K562 (cell line): ENCODE results near the gene SUCNR1. TPM values are rescaled to one million over a fixed set of nuclear protein-coding genes. Genes with fewer than 3 reads are reported as not detected.

Experiments
- ATAC-seq: fragments of 200-7000 bp; cut with Tn5 transposase; 3 replicates; pipeline ENCODE4 v1.9.1; 2020; ENCODE audit warnings: moderate library complexity
- BruUV-seq: library from RNA; stranded (reverse); fragments of 400-500 nt; replicated peaks from 2 replicates; lab custom pipeline; 2021; lab: Mats Ljungman, UMichigan
- CTCF ChIA-PET: fragments of 300-600 bp; formaldehyde crosslinking; extraction: SDS; loops from one replicate; lab custom pipeline; 2021; ENCODE audit warnings: low intra/inter-chr PET ratio; lab: Yijun Ruan, JAX
- POLR2A ChIA-PET: fragments of 300-600, 350-650 bp; sonication (Branson Sonifier 250); formaldehyde crosslinking; extraction: SDS; loops from one replicate; lab custom pipeline; 2021; ENCODE audit warnings: antibody characterized with exemption, inconsistent platforms; lab: Yijun Ruan, JAX
- DNase-seq, 4 experiments: peaks; one replicate each; pipeline versions ENCODE4 v3.0.0 to v3.0.0-alpha.2; 2011 to 2018; ENCODE audit warnings: low spot score in 3 of 4, mixed read lengths in 3 of 4; ENCODE audit errors: extremely low read depth in 1 of 4
- FAIRE-seq: peaks from 2 replicates; lab custom pipeline; 2011; peaks lifted over from hg19 to GRCh38; lab: Jason Lieb, UNC
- H2AFZ ChIP-seq: 2 replicates; pipeline ENCODE4 v1.6.0; 2011; ENCODE audit warnings: low read depth, low read length, control low read depth, inconsistent platforms
- H3K27ac ChIP-seq: fragments of 200-600 bp; 3 replicates; pipeline ENCODE4 v1.8.0; 2011; ENCODE audit warnings: low read depth, mild to moderate bottlenecking, control low read depth, inconsistent platforms, low read length, moderate library complexity, mixed read lengths; ENCODE audit errors: extremely low read depth
- H3K27me3 ChIP-seq, 2 experiments: fragments of 300-600 bp in 1 of 2; 2 replicates in 1 of 2; 3 replicates in 1 of 2; pipeline versions ENCODE4 v1.6.0 to v1.8.0; 2011; ENCODE audit warnings: inconsistent platforms in 2 of 2, low read length in 2 of 2, mild to moderate bottlenecking in 1 of 2, mixed read lengths in 1 of 2, moderate library complexity in 1 of 2; ENCODE audit not compliant: control insufficient read depth in 2 of 2, insufficient read depth in 2 of 2
- H3K36me3 ChIP-seq: fragments of 300-600 bp; 3 replicates; pipeline ENCODE4 v1.8.0; 2011; ENCODE audit warnings: mild to moderate bottlenecking, low read length, inconsistent platforms; ENCODE audit not compliant: control insufficient read depth, insufficient read depth
- H3K4me1 ChIP-seq, 2 experiments: fragments of 200-600 bp in 1 of 2; replicated peaks in 1 of 2; 2 replicates in 1 of 2; 3 replicates in 1 of 2; pipeline versions ENCODE4 v1.5.1 to v1.8.0; 2011; ENCODE audit warnings: inconsistent platforms in 2 of 2, low read length in 2 of 2, mild to moderate bottlenecking in 1 of 2, mixed read lengths in 1 of 2, moderate library complexity in 1 of 2; ENCODE audit not compliant: control insufficient read depth in 2 of 2, insufficient read depth in 2 of 2
- H3K4me2 ChIP-seq: 2 replicates; pipeline ENCODE4 v1.6.1; 2011; ENCODE audit warnings: low read length, control low read depth, inconsistent platforms, mixed read lengths; ENCODE audit not compliant: insufficient read depth
- H3K4me3 ChIP-seq: fragments of 200-600 bp; sonication (generic), shearing (Covaris generic); 2 replicates; pipeline ENCODE4 v1.5.1; 2016; ENCODE audit warnings: control low read depth, inconsistent platforms
- H3K79me2 ChIP-seq: fragments of 200-600 bp; 3 replicates; pipeline ENCODE4 v1.8.0; 2011; ENCODE audit warnings: low read length, inconsistent platforms; ENCODE audit not compliant: control insufficient read depth, insufficient read depth
- H3K9ac ChIP-seq, 2 experiments: 2 replicates each; pipeline versions ENCODE4 v1.6.0 to v1.6.1; 2011; ENCODE audit warnings: low read depth in 2 of 2, low read length in 2 of 2, control low read depth in 1 of 2, inconsistent platforms in 1 of 2, mild to moderate bottlenecking in 1 of 2, mixed read lengths in 1 of 2; ENCODE audit not compliant: insufficient read depth in 1 of 2
- H3K9me1 ChIP-seq: one replicate; pipeline ENCODE4 v1.6.0; 2011; ENCODE audit warnings: inconsistent platforms, mild to moderate bottlenecking, low read length, moderate library complexity; ENCODE audit not compliant: control insufficient read depth, insufficient read depth
- H3K9me3 ChIP-seq: replicated peaks from 2 replicates; pipeline ENCODE4 v1.5.1; 2011; ENCODE audit warnings: low read depth, low read length, inconsistent platforms; ENCODE audit not compliant: control insufficient read depth, insufficient read depth
- H4K20me1 ChIP-seq: replicated peaks from 2 replicates; pipeline ENCODE4 v1.6.1; 2011; ENCODE audit warnings: low read length, inconsistent platforms, mixed read lengths; ENCODE audit not compliant: control insufficient read depth, insufficient read depth
- E2F1 ChIP-seq: sonication (generic); formaldehyde crosslinking; IDR thresholded peaks from 2 replicates; pipeline ENCODE4 v1.8.1; 2023; ENCODE audit warnings: mild to moderate bottlenecking, missing genetic modification reagents, moderate library complexity
- ELK1 ChIP-seq: sonication (generic); formaldehyde crosslinking; IDR thresholded peaks from 2 replicates; pipeline ENCODE4 v1.8.1; 2022; ENCODE audit warnings: missing genetic modification reagents
- L3MBTL2 ChIP-seq: fragments of 450-650 bp; IDR thresholded peaks from 2 replicates; pipeline ENCODE4 v1.6.1; 2016; ENCODE audit warnings: mild to moderate bottlenecking, moderate library complexity
- MAZ ChIP-seq, 2 experiments: fragments of 450-650 bp in 1 of 2; sonication (generic) in 1 of 2; formaldehyde crosslinking; IDR thresholded peaks in 1 of 2; conservative IDR thresholded peaks in 1 of 2; 2 replicates each; pipeline versions ENCODE4 v1.4.0 to v1.5.0; 2020; ENCODE audit warnings: mild to moderate bottlenecking in 1 of 2, missing genetic modification reagents in 1 of 2
- POLR2AphosphoS2 ChIP-seq: IDR thresholded peaks from 2 replicates; pipeline ENCODE4 v1.6.1; 2012; ENCODE audit warnings: low read length, improper control_type of control experiment
- POLR3G ChIP-seq: IDR thresholded peaks from 2 replicates; pipeline ENCODE4 v1.6.1; 2011; ENCODE audit not compliant: insufficient read length, insufficient replicate concordance; ENCODE audit errors: extremely low read depth
- SMAD3 ChIP-seq: fragments of 450-650 bp; formaldehyde crosslinking; conservative IDR thresholded peaks from 2 replicates; pipeline ENCODE4 v1.4.0; 2020; ENCODE audit warnings: mild to moderate bottlenecking
- SRF ChIP-seq, 2 experiments: fragments of 250-450, 450-650 bp in 1 of 2; sonication (Bioruptor Pico) in 1 of 2; sonication (generic) in 1 of 2; formaldehyde crosslinking; IDR thresholded peaks; 2 replicates each; pipeline versions ENCODE4 v1.5.0 to v1.5.1; 2020 to 2022; ENCODE audit warnings: mild to moderate bottlenecking in 1 of 2, missing genetic modification reagents in 1 of 2
- ZNF347 ChIP-seq: fragments of 450-650 bp; formaldehyde crosslinking; IDR thresholded peaks from 2 replicates; pipeline ENCODE4 v1.4.0; 2020; ENCODE audit warnings: low read depth, mild to moderate bottlenecking, moderate library complexity
- ZZZ3 ChIP-seq: fragments of 450-650 bp; IDR thresholded peaks from 2 replicates; pipeline ENCODE4 v1.6.1; 2016; ENCODE audit warnings: antibody characterized with exemption, mild to moderate bottlenecking, moderate library complexity
- WGBS: fragments of 100-300 bp; shearing (Covaris generic); methylation state at CpG from one replicate; pipeline ENCODE4 v1.1.6; 2016; ENCODE audit warnings: low coverage, mixed read lengths; ENCODE audit not compliant: insufficient coverage; ENCODE audit errors: missing lambda C conversion rate; 5-methylcytosine and 5-hydroxymethylcytosine counted together
- in situ Hi-C: fragments of 300-500 bp; cut with MboI; formaldehyde crosslinking; loops from 4 replicates; pipeline ENCODE4 v1.15.0; 2018; ENCODE audit warnings: inconsistent platforms, mixed read lengths
- intact Hi-C: fragments of 100-400 bp; cut with micrococcal nuclease; formaldehyde crosslinking; loops from 2 replicates; pipeline ENCODE4 v1.14.2; 2022
- polyA plus RNA-seq, 8 experiments: library from polyadenylated mRNA; depleted of rRNA in 4 of 8; stranded (reverse) in 5 of 8; unstranded in 3 of 8; fragments of >200 nt; fragmentation: Nextera tagmentation in 2 of 8; fragmentation: Illumina TruSeq in 1 of 8; extraction: Ambion mirVana in 2 of 8; extraction: Trizol in 1 of 8; gene quantifications; 2 replicates each; pipeline versions ENCODE4 v1.2.1 to v1.2.3, GENCODE V29; 2011 to 2014; ENCODE audit warnings: inconsistent platforms in 1 of 8, missing spikeins in 1 of 8
- total RNA-seq, 7 experiments: library from RNA; depleted of rRNA in 6 of 7; stranded (reverse); fragments of >200 nt in 6 of 7; fragmentation: Illumina TruSeq in 2 of 7; extraction: Trizol in 2 of 7; gene quantifications; 2 replicates each; pipeline versions ENCODE4 v1.2.1 to v1.2.3, GENCODE V29; 2011 to 2021; ENCODE audit warnings: low replicate concordance in 1 of 7

Gene SUCNR1
- total and polyA plus RNA-seq, 9 of the 15 experiments (the other 6 are each of a cell fraction or from before 2014, with no cell fraction given): 0.04 to 0.54 (median 0.13) TPM

DNA sequence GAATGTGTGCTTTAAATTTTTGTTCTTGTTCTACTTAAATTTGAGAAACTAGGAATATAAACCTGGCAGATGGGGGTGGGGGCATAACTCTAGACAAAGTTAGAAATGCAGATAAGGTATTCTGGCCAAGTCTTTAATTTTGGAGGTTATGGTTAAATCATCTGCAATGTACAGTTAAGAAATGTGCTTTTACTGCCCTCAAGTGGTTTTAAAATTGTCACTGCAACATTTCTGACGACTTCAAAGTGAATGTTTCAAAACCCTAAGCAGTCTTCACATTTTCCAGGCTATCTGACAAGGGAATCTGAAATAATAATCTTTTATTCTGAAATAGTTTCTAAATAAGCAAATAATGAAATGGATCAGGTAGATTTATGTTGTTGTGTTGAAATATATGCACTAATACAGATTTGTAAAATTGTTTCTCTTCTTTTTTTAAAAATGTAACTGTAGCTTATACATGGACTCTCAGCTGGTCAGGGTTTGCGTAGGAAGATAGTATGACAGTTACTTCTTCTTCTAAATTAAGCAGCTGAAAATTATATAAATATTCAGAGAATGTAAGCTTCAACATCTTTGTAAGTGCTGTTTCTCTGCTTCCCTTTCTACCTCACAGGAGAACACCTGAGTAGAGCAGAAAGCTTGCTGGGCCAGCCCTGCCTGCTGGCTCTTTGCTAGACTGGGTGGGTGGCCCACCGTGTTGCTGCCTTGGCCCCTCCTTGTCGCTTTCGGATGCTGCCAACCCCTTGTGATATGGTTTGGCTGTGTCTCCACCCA is 45.0 kb downstream of the SUCNR1 start:
- FAIRE-seq (peak; percentile 89), DNase-seq (peak in 3 of 4 experiments; percentile 9 to 59 (median 42)), ATAC-seq (peak; percentile 87)
- Histone ChIP-seq H3K27ac (no peak overlapping the region), H3K9ac (no peak overlapping the region), H4K20me1 (no peaks in the 10 kb centered on the region), H3K27me3 (no peaks in the 10 kb centered on the region), H3K4me2 (no peak overlapping the region), H2AFZ (no peak overlapping the region), H3K4me1 (no peaks in the 10 kb centered on the region; a peak in 1 of 5 replicates), H3K4me3 (no peak overlapping the region), H3K36me3 (no peaks in the 10 kb centered on the region), H3K9me1 (no peaks in the 10 kb centered on the region), H3K9me3 (no peaks in the 10 kb centered on the region), H3K79me2 (no peaks in the 10 kb centered on the region)
- ChIA-PET CTCF (interaction anchor here (0.5 to 1.6 kb wide), 8 partner anchors 10 to 691 kb away, joined by 3 to 7 read pairs (median 3); no protein-coding TSS in a partner anchor), POLR2A (no interaction called here)
- intact Hi-C loops (loop anchor here (1.0 to 10.0 kb wide), 6 partner anchors 79 to 754 kb away; no protein-coding TSS in a partner anchor), in situ Hi-C loops (loop anchor here (10.0 kb wide), 1 partner anchor 484 kb away; no protein-coding TSS in a partner anchor)
- WGBS: 20% methylated on average over 5 of the region's 5 CpGs
- no TSS peak for BruUV-seq
- no peak for TF ChIP-seq SRF (CRISPR knock-in tag; IDR thresholded peaks at IDR 0.05)
- no peak for TF ChIP-seq E2F1 (CRISPR knock-in tag)
- TF ChIP-seq ZNF347 (CRISPR knock-in tag): no peak
- TF ChIP-seq ELK1: no peak
- TF ChIP-seq POLR2AphosphoS2: no peak
- TF ChIP-seq POLR3G: no peak
- no peak for TF ChIP-seq ZZZ3
- no peak for TF ChIP-seq SMAD3 (CRISPR knock-in tag)
- no peak for TF ChIP-seq L3MBTL2
- TF ChIP-seq MAZ (CRISPR knock-in tag; conservative IDR thresholded peaks at IDR 0.05 in 1 of 2, IDR thresholded peaks at IDR 0.05 in 1 of 2): 0 out of 4 replicates have a peak, but pooled peaks of 1 of the 2 experiments have one; percentile 21
